ENCODE data around the gene TMC4. TPM values are rescaled to one million over a fixed set of nuclear protein-coding genes. Genes with fewer than 3 reads are reported as not detected.

TMC4 gene
- total and polyA plus RNA-seq, 2 donors (not counting 1 experiment from before 2014, with no cell fraction given), result not detected

GRCh38 chr19:54168174-54168917 lies 4.6 kb downstream of the TMC4 start:
- Histone ChIP-seq H3K79me2 (ENCODE audit: control insufficient read depth, insufficient read depth, low read length) (no peaks in the 10 kb centered on the region), H3K4me2 (replicated peaks; ENCODE audit: low read depth, low read length, poor library complexity, severe bottlenecking) (peak overlapping the region; percentile 67), H3K36me3 (replicated peaks in 1 of 2; ENCODE audit: control extremely low read depth in 1 of 2, control insufficient read depth in 1 of 2, extremely low read depth in 1 of 2, insufficient read depth in 2 of 2, low read length in 1 of 2) (no peaks in the 10 kb centered on the region), H4K20me1 (ENCODE audit: control insufficient read depth, insufficient read depth, low read length, poor library complexity, severe bottlenecking) (no peaks in the 10 kb centered on the region), H2AFZ (ENCODE audit: insufficient read depth, low read depth, low read length, poor library complexity, severe bottlenecking) (peak overlapping the region; percentile 56), H3K27me3 (replicated peaks in 1 of 4; ENCODE audit: control extremely low read depth in 1 of 4, control insufficient read depth in 3 of 4, insufficient read depth in 4 of 4, low read length in 3 of 4) (peaks cover 0 to 23% (median 13%) of the 10 kb centered on the region in 4 experiments), H3K27ac (ENCODE audit: low read length in 2 of 2) (no peak overlapping the region), H3K4me1 (ENCODE audit: control insufficient read depth in 2 of 2, insufficient read depth in 2 of 2, low read length in 2 of 2) (peaks cover 18 to 22% of the 10 kb centered on the region in 2 donors), H3K4me3 (ENCODE audit: control extremely low read depth in 1 of 5, extremely low read depth in 1 of 5, insufficient read depth in 1 of 5, low read depth in 2 of 5, low read length in 4 of 5) (no peak overlapping the region), H3K9ac (ENCODE audit: low read length) (no peak overlapping the region), H3K9me3 (ENCODE audit: control extremely low read depth in 1 of 3, control insufficient read depth in 2 of 3, insufficient read depth in 1 of 3, low read length in 2 of 3) (peaks cover 0 to 18% (median 0%) of the 10 kb centered on the region in 3 donors)
- DNase-seq, result peak; percentile 89
- Mint-ChIP-seq H3K9me3 (ENCODE audit: insufficient read depth) (no peaks in the 10 kb centered on the region), H3K27me3 (peaks cover 16% of the 10 kb centered on the region), H3K27ac (no peak overlapping the region), H3K4me3 (no peak overlapping the region), H3K4me1 (peaks cover 24% of the 10 kb centered on the region)
- ATAC-seq (ENCODE audit: low read depth), result peak; percentile 89
- peak; percentile 89 for TF ChIP-seq CTCF (IDR thresholded peaks at IDR 0.05)
- TF ChIP-seq EZH2 (IDR thresholded peaks at IDR 0.05; ENCODE audit: borderline replicate concordance, insufficient read depth, low read depth, low read length, poor library complexity, severe bottlenecking), result no peak
- 29% methylated on average over 24 of the region's 25 CpGs for WGBS (ENCODE audit: insufficient coverage)
- ChIA-PET CTCF (interaction anchor here (0.6 to 8.5 kb wide), 10 partner anchors 9 to 224 kb away, joined by 3 to 50 read pairs (median 8); partner anchors contain the start of genes CNOT3, LENG1, MBOAT7 and TSEN34), POLR2A (no interaction called here)
- intact Hi-C loops (cut with micrococcal nuclease), result loop anchor here (1.0 to 2.0 kb wide), 4 partner anchors 9 to 220 kb away; partner anchors contain the start of genes LENG1 and MBOAT7

GRCh38 chr19:54165222-54165621 lies 7.7 kb downstream of the TMC4 start:
- CTCF ChIA-PET, result interaction anchor here (0.7 to 1.3 kb wide), 3 partner anchors 24 to 224 kb away, joined by 3 to 8 read pairs (median 3); partner anchors contain the start of gene MBOAT7
- Mint-ChIP-seq H3K27ac (no peak overlapping the region), H3K4me3 (no peak overlapping the region), H3K9me3 (ENCODE audit: insufficient read depth) (no peaks in the 10 kb centered on the region), H3K27me3 (peaks cover 20% of the 10 kb centered on the region), H3K4me1 (peaks cover 29% of the 10 kb centered on the region)
- H3K9ac ChIP-seq (ENCODE audit: low read length), result no peak overlapping the region
- H3K36me3 ChIP-seq (replicated peaks in 1 of 2; ENCODE audit: control extremely low read depth in 1 of 2, control insufficient read depth in 1 of 2, extremely low read depth in 1 of 2, insufficient read depth in 2 of 2, low read length in 1 of 2), result no peaks in the 10 kb centered on the region
- POLR2A ChIA-PET, result no interaction called here
- TF ChIP-seq EZH2 (IDR thresholded peaks at IDR 0.05; ENCODE audit: borderline replicate concordance, insufficient read depth, low read depth, low read length, poor library complexity, severe bottlenecking) (no peak), CTCF (IDR thresholded peaks at IDR 0.05) (no peak)
- no peaks in the 10 kb centered on the region for H4K20me1 ChIP-seq (ENCODE audit: control insufficient read depth, insufficient read depth, low read length, poor library complexity, severe bottlenecking)
- H3K4me2 ChIP-seq (replicated peaks; ENCODE audit: low read depth, low read length, poor library complexity, severe bottlenecking), result no peak overlapping the region
- no peak overlapping the region for H3K4me3 ChIP-seq (ENCODE audit: control extremely low read depth in 1 of 5, extremely low read depth in 1 of 5, insufficient read depth in 1 of 5, low read depth in 2 of 5, low read length in 4 of 5)
- H3K27me3 ChIP-seq (replicated peaks in 1 of 4; ENCODE audit: control extremely low read depth in 1 of 4, control insufficient read depth in 3 of 4, insufficient read depth in 4 of 4, low read length in 3 of 4), result peaks cover 0 to 22% (median 13%) of the 10 kb centered on the region in 4 experiments
- 93% methylated on average over 24 of the region's 25 CpGs for WGBS (ENCODE audit: insufficient coverage)
- ATAC-seq (ENCODE audit: low read depth) (no peak), DNase-seq (no peak)
- intact Hi-C loops (cut with micrococcal nuclease), result no loop called here
- H2AFZ ChIP-seq (ENCODE audit: insufficient read depth, low read depth, low read length, poor library complexity, severe bottlenecking), result no peak overlapping the region
- peaks cover 29 to 41% of the 10 kb centered on the region in 2 donors for H3K4me1 ChIP-seq (ENCODE audit: control insufficient read depth in 2 of 2, insufficient read depth in 2 of 2, low read length in 2 of 2)
- H3K27ac ChIP-seq (ENCODE audit: low read length in 2 of 2), result no peak overlapping the region
- H3K9me3 ChIP-seq (ENCODE audit: control extremely low read depth in 1 of 3, control insufficient read depth in 2 of 3, insufficient read depth in 1 of 3, low read length in 2 of 3), result peaks cover 0 to 18% (median 0%) of the 10 kb centered on the region in 3 donors
- H3K79me2 ChIP-seq (ENCODE audit: control insufficient read depth, insufficient read depth, low read length), result peaks cover 5% of the 10 kb centered on the region

All from B cell (primary cell).